Mesodermal cell (in vitro differentiated cells): ENCODE measurements around the gene SCMH1.
"Not testable (repeated sequence)": the region's sequence is repeated elsewhere in the genome, so short reads cannot be mapped to it uniquely, and the experiment has no call there.

Source experiments
- H3K27ac ChIP-seq: 2 replicates; pipeline ENCODE4 v1.7.0; 2013; ENCODE audit warnings: mild to moderate bottlenecking, low read depth, low read length, moderate library complexity; ENCODE audit not compliant: severe bottlenecking
- H3K36me3 ChIP-seq: 2 replicates; pipeline ENCODE4 v1.7.1; 2013; ENCODE audit warnings: mild to moderate bottlenecking, low read length, moderate library complexity; ENCODE audit not compliant: control insufficient read depth, insufficient read depth
- H3K4me1 ChIP-seq: one replicate; pipeline ENCODE4 v1.7.1; 2013; ENCODE audit warnings: mild to moderate bottlenecking, low read length; ENCODE audit not compliant: insufficient read depth, control insufficient read depth, poor library complexity, severe bottlenecking
- H3K4me3 ChIP-seq: 2 replicates; pipeline ENCODE4 v1.7.0; 2013; ENCODE audit warnings: low read length, control low read depth, mild to moderate bottlenecking; ENCODE audit not compliant: insufficient read depth, poor library complexity, severe bottlenecking; ENCODE audit errors: extremely low read depth
- H3K9me3 ChIP-seq: 2 replicates; pipeline ENCODE4 v1.7.1; 2013; ENCODE audit warnings: mild to moderate bottlenecking, low read length, moderate library complexity; ENCODE audit not compliant: control insufficient read depth
- WGBS, 2 experiments: methylation state at CpG; one replicate each; pipeline ENCODE4 v1.1.5; 2013; ENCODE audit warnings: missing lambda C conversion rate in 2 of 2; ENCODE audit not compliant: insufficient coverage in 2 of 2; 5-methylcytosine and 5-hydroxymethylcytosine counted together

SCMH1 gene

GRCh38 chr1:41235893-41236292 lies 6.2 kb downstream of the SCMH1 start:
- Histone ChIP-seq H3K4me1 (peaks cover 22% of the 10 kb centered on the region), H3K36me3 (no peaks in the 10 kb centered on the region), H3K4me3 (no peak overlapping the region), H3K9me3 (no peaks in the 10 kb centered on the region), H3K27ac (no peak overlapping the region)

- no peaks in the 10 kb centered on the region for H3K36me3 ChIP-seq
- H3K4me1 ChIP-seq: peaks cover 17% of the 10 kb centered on the region
- no peak overlapping the region for H3K4me3 ChIP-seq
- no peaks in the 10 kb centered on the region for H3K9me3 ChIP-seq
- no CpG with 5 or more reads among the region's 1 CpG for WGBS, 2 experiments
- no peak overlapping the region for H3K27ac ChIP-seq
Observed at GRCh38 chr1:41233708-41234107, 8.4 kb downstream of the SCMH1 start.

GRCh38 chr1:41232305-41232704 lies 9.8 kb downstream of the SCMH1 start:
- WGBS, 2 experiments: no CpG with 5 or more reads among the region's 3 CpGs

GRCh38 chr1:41230656-41231055 lies 11.4 kb downstream of the SCMH1 start:
- Histone ChIP-seq H3K36me3 (no peaks in the 10 kb centered on the region), H3K4me3 (no peak overlapping the region), H3K27ac (no peak overlapping the region), H3K9me3 (no peaks in the 10 kb centered on the region), H3K4me1 (peaks cover 6% of the 10 kb centered on the region)
- WGBS, 2 experiments: 100% methylated on average over 1 of the region's 2 CpGs; no CpG with 5 or more reads in 1 of the 2 experiments

More at GRCh38 chr1:41232305-41232704, 9.8 kb downstream of the SCMH1 start:
- Histone ChIP-seq H3K4me3 (no peak overlapping the region), H3K9me3 (no peaks in the 10 kb centered on the region), H3K27ac (no peak overlapping the region), H3K36me3 (no peaks in the 10 kb centered on the region), H3K4me1 (peaks cover 8% of the 10 kb centered on the region)

GRCh38 chr1:41229219-41229618 lies 12.9 kb downstream of the SCMH1 start:
- 100% methylated on average over 1 of the region's 2 CpGs; no CpG with 5 or more reads in 1 of the 2 experiments for WGBS, 2 experiments
- H3K4me1 ChIP-seq, H3K27ac ChIP-seq, H3K36me3 ChIP-seq, H3K4me3 ChIP-seq, H3K9me3 ChIP-seq: not testable (repeated sequence)

DNA sequence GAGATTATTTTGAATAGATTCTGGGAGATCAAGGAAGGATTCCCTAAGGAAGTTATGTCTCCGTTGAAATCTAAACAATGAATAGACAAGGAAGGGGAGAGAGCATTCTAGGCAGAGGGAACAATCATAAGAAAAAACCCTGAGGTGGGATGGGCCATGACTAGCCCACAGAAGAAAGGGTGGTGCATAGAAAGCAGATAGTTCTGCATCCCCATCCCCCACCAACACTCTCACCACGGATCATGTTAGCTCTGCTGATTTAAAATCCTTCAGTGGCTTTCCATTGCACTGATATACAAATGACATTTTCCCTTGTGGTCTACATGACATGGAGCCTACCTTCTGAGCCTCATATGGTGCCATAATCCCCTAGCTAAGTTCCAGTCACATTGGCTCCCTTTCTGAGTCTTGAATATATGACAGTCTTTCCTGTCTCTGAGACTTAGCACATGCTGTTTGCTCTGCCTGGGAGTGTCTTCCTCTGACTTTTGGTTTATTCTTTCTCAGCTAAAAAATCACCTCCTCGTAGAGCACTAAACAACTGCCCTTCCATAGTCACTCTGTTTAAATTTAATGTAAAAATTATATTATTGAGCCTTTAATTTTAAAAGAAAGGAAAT lies 15.2 kb downstream of the SCMH1 start:
- Histone ChIP-seq H3K9me3 (no peaks in the 10 kb centered on the region), H3K36me3 (no peaks in the 10 kb centered on the region), H3K4me1 (peaks cover 6% of the 10 kb centered on the region), H3K27ac (no peak overlapping the region), H3K4me3 (no peak overlapping the region)
- 37 to 83% methylated on average over 2 of the region's 3 CpGs for WGBS, 2 experiments

GRCh38 chr1:41225495-41225894 lies 16.6 kb downstream of the SCMH1 start:
- H3K9me3 ChIP-seq: no peaks in the 10 kb centered on the region
- 88 to 94% methylated on average over 1 to 2 of the region's 3 CpGs for WGBS, 2 experiments
- H3K36me3 ChIP-seq: no peaks in the 10 kb centered on the region
- no peak overlapping the region for H3K4me3 ChIP-seq
- H3K27ac ChIP-seq: no peak overlapping the region
- H3K4me1 ChIP-seq: peaks cover 6% of the 10 kb centered on the region

GRCh38 chr1:41222496-41222895 lies 19.6 kb downstream of the SCMH1 start:
- no peak overlapping the region for H3K27ac ChIP-seq
- 100% methylated on average over 1 of the region's 2 CpGs; no CpG with 5 or more reads in 1 of the 2 experiments for WGBS, 2 experiments
- H3K9me3 ChIP-seq: peaks cover 20% of the 10 kb centered on the region
- H3K4me3 ChIP-seq: no peak overlapping the region
- H3K36me3 ChIP-seq: peaks cover 15% of the 10 kb centered on the region
- peaks cover 6% of the 10 kb centered on the region for H3K4me1 ChIP-seq

DNA sequence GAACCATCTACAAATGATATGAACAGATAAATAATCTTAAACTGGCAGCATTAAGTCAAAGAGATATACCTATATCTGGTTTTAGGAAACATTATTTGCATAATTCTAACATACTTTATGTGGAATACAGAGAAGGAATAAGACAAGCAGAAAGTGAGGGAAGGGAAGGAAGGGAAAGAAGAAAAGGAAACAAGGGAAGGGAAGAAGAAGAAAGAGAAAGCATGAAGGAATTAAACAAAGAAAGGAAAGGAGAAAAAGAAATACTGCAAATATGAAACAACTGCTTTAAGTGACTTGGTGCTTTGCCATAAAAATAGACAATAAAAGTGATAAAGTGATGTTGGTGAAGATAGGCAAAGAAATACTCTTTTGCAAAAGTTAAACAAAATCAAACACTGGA lies 20.1 kb downstream of the SCMH1 start:
- peaks cover 3% of the 10 kb centered on the region for H3K4me1 ChIP-seq
- peaks cover 20% of the 10 kb centered on the region for H3K9me3 ChIP-seq
- no peak overlapping the region for H3K4me3 ChIP-seq
- H3K27ac ChIP-seq: no peak overlapping the region
- H3K36me3 ChIP-seq: peaks cover 15% of the 10 kb centered on the region

DNA sequence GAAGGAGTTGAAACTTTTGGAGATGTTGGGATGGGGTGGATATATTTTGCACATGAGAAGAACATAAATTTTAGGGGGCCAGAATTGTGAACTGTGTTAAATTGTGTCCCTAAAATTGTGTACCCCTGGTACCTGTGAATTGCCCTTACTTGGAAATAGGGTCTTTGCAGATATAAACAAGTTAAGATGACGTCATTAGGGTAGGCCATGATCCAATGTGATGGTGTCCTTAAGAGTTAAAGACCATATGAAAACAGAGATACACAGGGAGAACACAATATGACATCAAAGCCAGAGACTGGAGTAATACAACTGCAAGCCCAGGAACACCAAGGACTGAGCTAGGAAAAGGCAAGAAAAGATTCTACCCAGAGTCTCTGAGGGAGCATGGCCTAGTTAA lies 24.0 kb downstream of the SCMH1 start:
- WGBS, 2 experiments: 100% methylated on average over 1 of the region's 1 CpG
- Histone ChIP-seq H3K9me3 (peaks cover 20% of the 10 kb centered on the region), H3K4me3 (no peak overlapping the region), H3K4me1 (no peaks in the 10 kb centered on the region), H3K27ac (no peak overlapping the region), H3K36me3 (peaks cover 15% of the 10 kb centered on the region)

GRCh38 chr1:41217441-41217840 lies 24.7 kb downstream of the SCMH1 start:
- Histone ChIP-seq H3K36me3 (peaks cover 15% of the 10 kb centered on the region), H3K27ac (no peak overlapping the region), H3K4me3 (no peak overlapping the region), H3K4me1 (no peaks in the 10 kb centered on the region), H3K9me3 (peaks cover 20% of the 10 kb centered on the region)
- WGBS, 2 experiments: 90 to 100% methylated on average over 1 of the region's 1 CpG
